KMS-11 (cell line): Measurements from ENCODE around the gene PGM2L1.

Experiments used
- H2AFZ ChIP-seq: fragments of 200-600 bp; sonication (generic); 2 replicates; pipeline ENCODE4 v1.6.1; 2016; ENCODE audit warnings: antibody characterized with exemption, mixed run types, low read depth
- H3K27ac ChIP-seq: fragments of 200-600 bp; sonication (generic); 2 replicates; pipeline ENCODE4 v1.6.1; 2016; ENCODE audit warnings: mild to moderate bottlenecking, mixed run types
- H3K27me3 ChIP-seq: fragments of 200-600 bp; sonication (generic); 2 replicates; pipeline ENCODE4 v1.6.1; 2017; ENCODE audit warnings: mild to moderate bottlenecking, low read depth, mixed run types, moderate library complexity; ENCODE audit not compliant: insufficient read depth
- H3K36me3 ChIP-seq: fragments of 200-600 bp; sonication (generic); 2 replicates; pipeline ENCODE4 v1.6.1; 2017; ENCODE audit warnings: mild to moderate bottlenecking, mixed run types; ENCODE audit not compliant: insufficient read depth
- H3K4me1 ChIP-seq: fragments of 200-600 bp; sonication (generic); 2 replicates; pipeline ENCODE4 v1.6.1; 2016; ENCODE audit warnings: mild to moderate bottlenecking, low read depth, mixed run types; ENCODE audit not compliant: poor library complexity, severe bottlenecking
- H3K4me2 ChIP-seq: fragments of 200-600 bp; sonication (generic); 2 replicates; pipeline ENCODE4 v1.7.0; 2016; ENCODE audit warnings: mild to moderate bottlenecking, mixed run types
- H3K4me3 ChIP-seq: fragments of 200-600 bp; sonication (generic); IDR thresholded peaks from 2 replicates; pipeline ENCODE4 v1.6.1; 2017; ENCODE audit warnings: low read depth, low read length, mixed read lengths; ENCODE audit not compliant: insufficient read depth
- H3K79me2 ChIP-seq: fragments of 200-600 bp; sonication (generic); 2 replicates; pipeline ENCODE4 v1.6.1; 2016; ENCODE audit warnings: low read depth, mixed run types; ENCODE audit not compliant: insufficient read depth
- H3K9ac ChIP-seq: fragments of 200-600 bp; sonication (generic); 2 replicates; pipeline ENCODE4 v1.6.1; 2016; ENCODE audit warnings: mild to moderate bottlenecking, mixed run types
- H4K20me1 ChIP-seq: fragments of 200-600 bp; sonication (generic); 2 replicates; pipeline ENCODE4 v1.6.1; 2016; ENCODE audit warnings: mild to moderate bottlenecking, mixed run types; ENCODE audit not compliant: insufficient read depth
- CTCF ChIP-seq: fragments of 200-600 bp; sonication (generic); conservative IDR thresholded peaks from 2 replicates; pipeline ENCODE4 v1.6.1; 2017; ENCODE audit warnings: low read depth, mild to moderate bottlenecking, antibody characterized with exemption, low read length, moderate library complexity, mixed read lengths

Gene PGM2L1

GRCh38 chr11:74347381-74347780, 50.9 kb downstream of the PGM2L1 start:
- Histone ChIP-seq H3K4me3 (no peak overlapping the region), H3K4me1 (peaks cover 7% of the 10 kb centered on the region), H2AFZ (no peak overlapping the region), H3K27ac (no peak overlapping the region), H3K9ac (no peak overlapping the region), H4K20me1 (no peaks in the 10 kb centered on the region), H3K36me3 (no peaks in the 10 kb centered on the region), H3K27me3 (no peaks in the 10 kb centered on the region), H3K79me2 (no peaks in the 10 kb centered on the region), H3K4me2 (no peak overlapping the region)
- TF ChIP-seq CTCF: no peak

GRCh38 chr11:74345420-74345819, 52.8 kb downstream of the PGM2L1 start:
- H3K27ac ChIP-seq: no peak overlapping the region
- H3K4me1 ChIP-seq: peaks cover 12% of the 10 kb centered on the region
- H3K36me3 ChIP-seq: no peaks in the 10 kb centered on the region
- H3K27me3 ChIP-seq: no peaks in the 10 kb centered on the region
- H2AFZ ChIP-seq: no peak overlapping the region
- H4K20me1 ChIP-seq: no peaks in the 10 kb centered on the region
- H3K4me3 ChIP-seq: no peak overlapping the region
- no peak for TF ChIP-seq CTCF
- no peak overlapping the region for H3K4me2 ChIP-seq
- no peaks in the 10 kb centered on the region for H3K79me2 ChIP-seq
- H3K9ac ChIP-seq: no peak overlapping the region

- H3K79me2 ChIP-seq: no peaks in the 10 kb centered on the region
- no peak overlapping the region for H3K4me3 ChIP-seq
- no peak overlapping the region for H3K4me2 ChIP-seq
- no peak overlapping the region for H3K9ac ChIP-seq
- no peak overlapping the region for H3K27ac ChIP-seq
- H3K36me3 ChIP-seq: no peaks in the 10 kb centered on the region
- TF ChIP-seq CTCF: no peak
- H3K27me3 ChIP-seq: no peaks in the 10 kb centered on the region
- H2AFZ ChIP-seq: no peak overlapping the region
- H3K4me1 ChIP-seq: peaks cover 12% of the 10 kb centered on the region
- no peaks in the 10 kb centered on the region for H4K20me1 ChIP-seq
These were observed 56.3 kb downstream of the PGM2L1 start for GRCh38 chr11:74341921-74342320.

- no peaks in the 10 kb centered on the region for H3K79me2 ChIP-seq
- H3K9ac ChIP-seq: no peak overlapping the region
- no peak overlapping the region for H3K4me3 ChIP-seq
- no peaks in the 10 kb centered on the region for H4K20me1 ChIP-seq
- H3K36me3 ChIP-seq: no peaks in the 10 kb centered on the region
- H3K27ac ChIP-seq: no peak overlapping the region
- no peak overlapping the region for H3K4me2 ChIP-seq
- TF ChIP-seq CTCF: no peak
- no peaks in the 10 kb centered on the region for H3K27me3 ChIP-seq
- no peak overlapping the region for H2AFZ ChIP-seq
- H3K4me1 ChIP-seq: peaks cover 12% of the 10 kb centered on the region
These were observed 58.6 kb downstream of the PGM2L1 start for GRCh38 chr11:74339619-74340018.
